ENCODE measurements around the gene GTF2IRD1. TPM values are rescaled to one million over a fixed set of nuclear protein-coding genes. Genes with fewer than 3 reads are reported as not detected.
A peak's percentile ranks its signal among the peaks of the same experiment; 100 is the strongest.

GTF2IRD1 gene
- total and polyA plus RNA-seq, 8 donors, result 7.1 to 15.9 (median 9.9) TPM

DNA sequence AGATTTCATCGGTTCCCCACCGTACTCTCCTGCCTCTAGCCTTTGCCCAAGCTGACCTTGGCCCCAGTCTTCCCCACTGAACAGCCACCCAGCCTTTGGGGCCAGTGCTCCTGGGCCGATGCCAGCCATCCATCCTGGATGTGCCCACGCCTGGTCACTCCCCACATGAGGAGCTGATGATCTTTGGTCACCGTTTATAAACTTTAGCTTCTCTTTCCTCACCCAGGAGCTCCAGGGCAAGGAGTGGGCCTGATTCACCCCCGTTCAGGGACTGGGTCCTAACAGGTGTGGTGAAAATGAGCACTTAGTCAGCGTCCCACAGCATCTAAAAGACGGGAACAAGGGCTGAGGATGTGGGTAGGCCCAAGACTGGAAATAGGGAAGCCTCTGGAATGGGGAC is 22.9 kb downstream of the GTF2IRD1 start:
- Histone ChIP-seq H3K27ac (no peak overlapping the region), H3K27me3 (no peaks in the 10 kb centered on the region), H3K4me3 (no peak overlapping the region), H3K4me1 (peaks cover 35 to 41% (median 38%) of the 10 kb centered on the region in 3 donors), H3K9me3 (no peaks in the 10 kb centered on the region), H3K36me3 (no peaks in the 10 kb centered on the region)
- ATAC-seq, result no peak
- intact Hi-C loops (cut with DNase I), result no loop called here
- whole genome bisulfite sequencing, 2 donors, result 89 to 91% methylated on average over 8 of the region's 8 CpGs
- TF ChIP-seq CTCF (IDR thresholded peaks at IDR 0.05), result no peak
- no peak for FAIRE-seq
- peak in 1 of 6 donors; percentile 57 for DNase-seq

GRCh38 chr7:74478671-74479065 is 25.0 kb downstream of the GTF2IRD1 start:
- Histone ChIP-seq H3K9me3 (no peaks in the 10 kb centered on the region), H3K36me3 (no peaks in the 10 kb centered on the region), H3K4me1 (peaks cover 40 to 41% (median 41%) of the 10 kb centered on the region in 3 donors), H3K4me3 (no peak overlapping the region), H3K27me3 (no peaks in the 10 kb centered on the region), H3K27ac (peak overlapping the region; percentile 93 to 97 (median 96))
- no peak for ATAC-seq
- WGBS, 2 donors, result 90 to 94% methylated on average over 4 of the region's 4 CpGs
- intact Hi-C loops (cut with DNase I), result no loop called here
- no peak for TF ChIP-seq CTCF (IDR thresholded peaks at IDR 0.05)
- DNase-seq, result no peak
- FAIRE-seq, result no peak

DNA sequence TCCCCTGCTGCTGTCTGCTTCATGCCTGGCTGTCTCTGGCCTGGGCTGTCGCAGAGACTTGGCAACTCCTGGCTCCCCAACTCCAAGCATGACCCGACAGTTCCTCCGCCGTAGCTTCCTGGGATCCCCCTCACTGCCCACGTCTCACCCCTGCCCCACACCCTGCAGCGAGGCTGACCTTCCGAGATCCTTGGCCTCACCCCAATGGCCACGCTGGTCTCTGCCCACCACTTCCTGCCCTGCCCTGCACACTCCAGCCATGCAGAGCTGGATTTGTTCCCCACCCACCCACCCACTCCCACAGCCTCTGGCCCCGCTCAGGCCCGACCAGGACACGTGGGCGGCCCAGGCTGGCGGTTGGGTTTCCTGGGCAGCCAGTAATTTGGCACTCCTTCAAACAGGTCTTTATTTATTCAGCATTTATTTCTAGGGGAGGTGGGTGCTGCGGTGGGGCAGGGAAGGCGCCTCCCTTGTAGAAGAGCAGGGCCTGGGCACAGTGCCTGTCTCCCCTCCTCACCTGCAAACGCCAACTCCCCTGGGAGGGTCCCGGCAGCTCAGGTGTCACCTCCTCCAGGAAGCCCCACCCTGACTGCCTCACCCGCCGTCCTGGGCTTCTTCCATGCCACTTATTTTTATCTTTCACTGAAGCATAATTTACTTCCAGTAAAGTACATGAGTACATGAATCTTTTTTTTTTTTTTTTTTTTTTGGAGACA is 25.5 kb downstream of the GTF2IRD1 start:
- H3K4me1 ChIP-seq, result peaks cover 41 to 46% (median 45%) of the 10 kb centered on the region in 3 donors

DNA sequence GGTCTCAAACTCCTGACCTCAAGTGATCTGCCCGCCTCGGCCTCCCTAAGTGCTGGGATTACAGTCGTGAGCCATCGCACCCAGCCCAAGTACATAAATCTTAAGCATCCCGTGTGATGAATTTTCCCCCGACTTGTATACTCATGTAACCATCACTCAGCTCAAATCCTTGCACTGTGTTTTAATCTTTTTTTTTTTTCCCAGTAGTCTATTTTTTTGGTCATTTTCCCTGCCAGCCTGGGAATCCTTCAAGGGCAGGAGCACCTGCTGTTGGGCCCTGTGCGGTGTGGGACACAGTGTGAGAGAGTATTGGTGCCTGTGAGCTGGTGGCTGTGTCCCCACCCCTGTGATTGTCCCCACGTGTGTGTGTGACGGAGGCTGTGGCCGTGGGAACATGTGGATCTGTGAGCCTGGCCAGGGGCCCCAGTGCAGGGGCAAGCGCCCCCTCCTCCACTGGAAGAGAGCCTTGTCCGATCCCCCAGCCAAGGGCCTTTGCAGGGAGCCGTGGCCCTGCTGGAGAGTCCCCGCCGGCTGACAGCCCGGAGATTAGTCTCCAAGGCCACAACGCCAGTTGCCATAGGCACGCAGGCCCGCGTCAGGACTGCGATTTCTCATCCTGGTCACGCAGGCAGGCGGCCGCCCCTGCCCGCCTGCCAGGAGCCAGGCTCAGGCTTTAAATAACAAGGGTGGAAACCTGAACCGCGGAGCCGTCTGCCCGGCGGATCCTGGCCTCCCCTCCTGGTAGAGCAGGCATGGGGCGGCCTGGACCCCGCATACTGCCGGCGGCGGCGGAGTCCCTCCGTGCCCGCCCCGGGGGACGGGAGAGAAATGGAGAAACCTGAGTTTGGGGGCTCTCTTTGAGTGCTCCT is 26.5 kb downstream of the GTF2IRD1 start:
- H3K27me3 ChIP-seq, result no peaks in the 10 kb centered on the region
- intact Hi-C loops (cut with DNase I), result no loop called here
- DNase-seq, result peak; percentile 88 to 97 (median 94)
- WGBS, 2 donors, result 6 to 7% methylated on average over 39 to 40 of the region's 40 CpGs
- H3K4me1 ChIP-seq, result peaks cover 41 to 46% (median 45%) of the 10 kb centered on the region in 3 donors
- H3K4me3 ChIP-seq, result peak overlapping the region in 2 of 4 donors; percentile 15 to 40
- FAIRE-seq, result no peak
- TF ChIP-seq CTCF (IDR thresholded peaks at IDR 0.05), result no peak
- H3K9me3 ChIP-seq, result no peaks in the 10 kb centered on the region
- ATAC-seq, result peak; percentile 76 to 85 (median 81)
- peak overlapping the region; percentile 93 to 97 (median 96) for H3K27ac ChIP-seq
- H3K36me3 ChIP-seq, result no peaks in the 10 kb centered on the region

More for the DNA sequence above, 25.5 kb downstream of the GTF2IRD1 start:
- Histone ChIP-seq H3K9me3 (no peaks in the 10 kb centered on the region), H3K4me3 (no peak overlapping the region), H3K27ac (peak overlapping the region; percentile 93 to 97 (median 96)), H3K36me3 (no peaks in the 10 kb centered on the region), H3K27me3 (no peaks in the 10 kb centered on the region)
- ATAC-seq, result peak; percentile 14 to 19 (median 17)
- peak; percentile 38 to 80 (median 50) for DNase-seq
- intact Hi-C loops (cut with DNase I), result no loop called here
- 14 to 16% methylated on average over 19 of the region's 19 CpGs for WGBS, 2 donors
- no peak for FAIRE-seq
- TF ChIP-seq CTCF (IDR thresholded peaks at IDR 0.05), result no peak
